OCI-M2 (cell line): Measurements from ENCODE around the gene SH3BP5L.

Experiments
- DNase-seq: peaks from one replicate; lab custom pipeline; 2025; ENCODE audit not compliant: unreplicated experiment; lab: John Stamatoyannopoulos, UW

Gene SH3BP5L

DNA sequence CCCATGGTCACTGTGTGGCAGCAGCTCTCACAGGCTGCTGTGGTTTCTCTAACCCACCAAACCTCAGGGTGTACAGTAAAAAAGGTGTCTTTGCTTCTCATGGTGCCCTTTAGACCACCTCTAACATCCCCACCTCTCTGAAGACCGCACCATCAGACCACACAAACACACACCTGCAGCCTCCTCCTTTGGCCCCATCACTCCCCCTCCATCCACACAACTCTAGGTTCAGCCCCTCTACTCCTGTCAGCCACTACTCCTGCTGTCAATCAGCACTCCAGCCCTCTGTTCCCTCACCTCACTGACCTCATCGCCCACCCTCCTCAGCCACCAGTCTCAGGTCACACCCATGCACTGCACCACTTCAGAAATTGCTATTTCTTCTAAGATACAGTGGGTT is 25.7 kb upstream of the SH3BP5L start:
- no peak for DNase-seq

DNA sequence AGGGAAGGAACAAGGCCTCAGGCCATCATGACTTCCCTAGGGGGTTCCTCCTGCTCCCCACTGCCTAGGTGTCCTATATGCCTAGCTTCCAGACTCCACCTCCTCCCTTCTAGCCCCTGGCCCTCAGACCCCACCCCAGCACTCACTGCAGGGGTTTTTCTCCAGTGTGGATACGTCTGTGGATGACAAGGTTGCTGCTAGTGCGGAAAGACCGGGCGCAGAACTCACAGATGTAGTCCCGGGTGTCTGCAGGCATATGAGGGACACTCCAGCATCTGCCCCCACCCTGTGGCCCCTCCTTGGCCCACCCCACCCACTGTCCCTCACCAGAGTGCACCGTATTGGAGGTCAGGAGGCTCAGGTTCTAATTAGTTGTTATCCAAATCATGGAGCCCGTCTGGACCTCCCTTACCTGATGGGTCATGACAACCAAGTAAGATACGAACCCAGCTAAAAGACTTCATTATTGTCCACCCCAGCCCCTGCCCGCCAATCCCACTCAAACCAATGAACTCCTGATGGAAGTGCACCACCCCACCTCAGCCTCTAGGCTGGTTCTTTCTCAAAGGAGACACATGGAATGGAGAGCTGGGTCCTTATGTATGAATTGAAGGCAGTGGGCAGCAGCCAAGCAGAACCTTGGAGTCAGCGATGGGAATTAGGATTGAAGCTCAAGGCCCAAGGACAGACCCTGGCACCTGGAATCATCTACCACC is 25.0 kb upstream of the SH3BP5L start:
- DNase-seq, result no peak

DNA sequence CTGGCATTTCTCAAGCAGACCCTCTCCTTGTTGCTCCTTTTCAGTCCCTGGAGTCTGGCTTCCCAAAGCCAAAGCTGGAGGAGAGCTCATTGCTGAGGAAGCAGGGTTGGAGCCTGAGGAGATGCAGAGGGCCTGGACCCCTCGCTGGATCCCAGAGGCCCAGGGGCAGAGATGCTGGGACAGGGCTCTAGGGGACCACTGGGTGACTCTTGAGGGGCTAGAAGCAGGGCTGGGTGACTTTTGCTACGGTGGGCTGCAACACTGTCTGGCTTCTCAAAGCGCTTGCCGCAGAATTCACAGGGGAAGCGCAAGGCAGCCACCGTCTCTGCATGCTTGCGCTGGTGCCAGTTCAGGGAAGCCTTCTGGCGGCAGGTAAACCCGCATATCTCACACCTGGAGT is 24.4 kb upstream of the SH3BP5L start:
- DNase-seq, result no peak

DNA sequence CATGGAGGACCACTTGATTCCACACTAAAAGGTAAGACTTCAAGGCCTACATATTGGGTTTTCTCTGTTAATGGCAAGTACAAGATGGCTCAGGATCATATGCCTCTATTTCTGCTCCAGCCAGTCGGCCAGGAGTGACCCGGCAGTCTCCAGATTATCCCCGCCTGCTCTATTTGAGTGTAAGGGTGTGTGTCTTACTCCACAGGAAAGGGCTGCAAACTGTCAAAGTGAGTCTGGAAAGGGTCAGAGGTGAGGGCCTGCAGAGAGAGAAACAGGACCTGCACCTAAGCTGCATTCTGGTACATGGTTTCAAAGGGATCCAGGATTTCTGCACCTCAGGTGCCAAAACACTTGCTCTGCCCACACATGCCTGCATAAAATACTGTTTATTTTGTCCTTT is 23.9 kb upstream of the SH3BP5L start:
- DNase-seq, result no peak

GRCh38 chr1:248849152-248849551 is 23.4 kb upstream of the SH3BP5L start:
- DNase-seq, result no peak

GRCh38 chr1:248848602-248849001 is 22.9 kb upstream of the SH3BP5L start:
- DNase-seq, result no peak

DNA sequence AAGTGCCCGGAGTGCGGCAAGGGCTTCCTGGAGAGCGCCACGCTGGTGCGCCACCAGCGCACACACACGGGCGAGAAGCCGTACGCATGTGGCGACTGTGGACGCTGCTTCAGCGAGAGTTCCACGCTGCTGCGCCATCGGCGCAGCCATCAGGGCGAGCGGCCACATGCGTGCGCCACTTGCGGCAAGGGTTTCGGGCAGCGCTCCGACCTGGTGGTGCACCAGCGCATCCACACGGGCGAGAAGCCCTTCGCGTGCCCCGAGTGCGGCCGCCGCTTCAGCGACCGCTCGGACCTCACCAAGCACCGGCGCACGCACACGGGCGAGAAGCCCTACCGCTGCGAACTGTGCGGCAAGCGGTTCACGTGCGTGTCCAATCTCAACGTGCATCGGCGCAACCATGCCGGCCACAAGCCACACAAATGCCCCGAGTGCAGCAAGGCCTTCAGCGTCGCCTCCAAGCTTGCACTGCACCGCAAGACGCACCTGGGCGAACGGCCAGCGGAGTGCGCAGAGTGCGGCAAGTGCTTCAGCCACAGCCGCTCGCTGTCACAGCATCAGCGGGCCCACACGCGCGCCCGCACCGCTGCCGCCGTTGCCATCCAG is 22.3 kb upstream of the SH3BP5L start:
- DNase-seq, result no peak

GRCh38 chr1:248847181-248847955 is 21.7 kb upstream of the SH3BP5L start:
- no peak for DNase-seq

DNA sequence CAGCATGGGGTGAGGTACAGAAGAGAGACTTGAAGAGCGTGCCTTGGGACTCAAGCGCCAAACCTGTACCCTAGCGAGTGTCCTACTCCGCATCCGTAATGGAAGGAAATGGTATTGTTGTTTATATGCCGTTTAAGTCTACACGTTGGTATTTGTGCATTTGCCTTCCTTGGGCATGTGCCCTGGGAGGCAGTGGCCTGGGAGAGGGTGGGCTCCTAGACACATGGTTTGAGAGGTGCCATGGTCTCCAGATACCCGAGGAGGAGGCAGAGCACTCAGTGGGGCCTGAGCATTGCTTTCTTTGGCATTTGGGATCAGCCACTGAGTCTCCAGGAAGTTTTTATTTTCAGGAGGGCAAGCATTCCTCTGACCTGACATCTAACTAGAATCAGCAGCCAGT is 18.8 kb upstream of the SH3BP5L start:
- no peak for DNase-seq

DNA sequence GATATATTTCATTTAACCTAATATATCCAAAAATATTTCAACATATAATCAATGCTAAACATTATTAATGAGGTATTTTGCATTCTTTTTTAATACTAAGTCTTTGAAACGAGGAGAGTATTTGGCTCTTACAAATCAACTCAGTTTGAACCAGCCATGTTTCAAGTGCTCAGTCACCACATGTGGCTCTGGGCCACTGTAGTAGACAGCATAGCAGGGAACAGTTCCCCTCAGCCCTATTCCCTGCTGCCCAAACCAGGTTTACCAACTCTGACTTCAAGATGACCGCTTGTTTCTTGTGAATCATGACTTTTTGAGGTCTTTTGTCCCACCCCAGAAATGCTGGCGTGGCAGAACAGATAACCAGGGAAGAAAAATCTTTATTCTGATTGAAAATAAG is 18.0 kb upstream of the SH3BP5L start:
- DNase-seq, result no peak

GRCh38 chr1:248842781-248843331 is 17.1 kb upstream of the SH3BP5L start:
- no peak for DNase-seq

DNA sequence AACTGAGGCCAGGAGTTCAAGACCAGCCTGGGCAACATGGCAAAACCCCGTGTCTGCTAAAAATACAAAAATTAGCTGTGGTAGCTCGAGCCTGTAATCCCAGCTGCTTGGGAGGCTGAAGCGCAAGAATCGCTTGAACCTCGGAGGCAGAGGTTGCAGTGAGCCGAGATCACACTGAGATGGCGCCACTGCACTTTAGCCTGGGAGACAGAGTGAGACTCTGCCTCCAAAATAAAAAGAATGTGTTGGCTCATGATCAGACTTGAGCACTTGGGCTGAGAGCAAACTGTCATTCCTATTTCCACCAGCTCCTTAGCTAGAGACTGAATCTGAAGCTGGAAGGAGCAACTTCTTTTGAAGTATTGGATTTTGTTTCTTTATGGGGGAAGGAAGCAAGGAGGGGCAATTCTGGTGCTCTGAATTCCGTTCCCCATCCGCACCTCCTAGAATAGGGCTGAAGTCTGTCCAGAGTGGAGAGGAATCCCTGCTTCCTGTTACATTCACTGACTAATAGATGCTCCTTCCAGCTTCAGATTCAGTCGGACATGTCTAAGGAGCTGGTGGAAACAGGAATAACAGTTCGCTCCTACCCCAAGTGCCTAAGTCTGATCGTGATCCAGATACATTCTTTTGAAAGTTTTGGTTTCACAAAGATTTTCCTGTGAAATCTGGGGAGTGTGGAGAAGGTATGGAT is 16.1 kb upstream of the SH3BP5L start:
- DNase-seq, result no peak

DNA sequence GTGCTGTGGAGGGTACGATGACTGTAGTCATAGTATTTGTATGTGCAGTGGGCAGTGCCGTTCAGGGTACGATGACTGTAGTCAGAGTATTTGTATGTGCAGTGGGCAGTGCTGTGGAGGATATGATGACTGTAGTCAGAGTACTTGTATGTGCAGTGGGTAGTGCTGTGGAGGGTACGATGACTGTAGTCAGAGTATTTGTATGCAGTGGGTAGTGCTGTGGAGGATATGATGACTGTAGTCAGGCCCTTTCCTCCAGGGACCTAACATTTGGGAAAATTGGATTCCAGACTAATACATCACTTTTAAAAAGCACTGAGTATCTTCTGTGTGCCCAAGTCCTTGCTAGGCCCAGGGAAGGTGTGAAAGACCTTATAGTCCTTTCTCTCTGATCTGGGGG is 15.2 kb upstream of the SH3BP5L start:
- DNase-seq, result no peak

GRCh38 chr1:248839168-248839555 is 13.4 kb upstream of the SH3BP5L start:
- DNase-seq, result no peak

DNA sequence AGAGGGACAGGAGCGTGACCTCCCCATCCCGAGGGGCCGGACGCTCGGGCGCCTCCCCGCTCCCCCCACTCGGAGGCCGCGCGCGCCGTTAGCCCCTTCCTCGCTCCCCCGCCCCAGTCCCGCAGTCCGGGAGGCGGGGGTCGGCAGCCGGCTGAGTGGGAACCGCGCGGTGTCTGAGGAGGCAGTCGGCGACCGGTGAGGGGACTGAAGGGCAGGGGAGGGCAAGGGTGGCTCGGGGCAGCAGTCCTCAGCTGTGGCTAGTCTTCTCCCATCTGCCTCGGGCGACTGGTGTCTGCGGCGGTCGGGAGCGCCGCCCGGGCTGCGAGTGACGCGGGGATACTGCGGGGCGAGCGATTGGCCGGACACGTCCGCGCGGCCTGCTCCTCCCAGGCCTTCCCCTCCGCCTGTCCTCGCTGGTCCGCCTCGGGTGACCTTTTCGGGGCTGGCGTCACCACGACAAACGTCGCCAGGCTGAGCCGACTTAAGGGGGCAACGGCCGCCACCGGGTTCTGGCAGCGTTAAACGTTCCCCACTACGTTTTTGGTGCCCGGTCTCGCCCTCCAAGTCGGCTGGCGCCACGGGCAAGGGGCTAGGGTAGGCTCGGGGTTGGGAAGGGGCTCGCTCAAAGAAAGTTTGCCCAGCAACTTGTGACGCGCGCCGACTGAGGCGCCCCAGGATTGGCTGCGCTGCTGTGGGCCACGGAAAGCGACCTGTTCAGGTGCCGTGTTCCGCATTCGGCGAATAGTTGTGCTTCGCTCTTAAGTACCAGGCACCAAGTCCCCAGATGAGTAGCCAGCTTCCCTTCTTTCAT is 12.8 kb upstream of the SH3BP5L start:
- no peak for DNase-seq

GRCh38 chr1:248837781-248838356 is 12.2 kb upstream of the SH3BP5L start, which contains the start of gene ZNF672:
ZNF672 (plus strand) TSS chr1:248838224; CDS start chr1:248847275, 9,051 bp downstream.
- peak; percentile 93 for DNase-seq

DNA sequence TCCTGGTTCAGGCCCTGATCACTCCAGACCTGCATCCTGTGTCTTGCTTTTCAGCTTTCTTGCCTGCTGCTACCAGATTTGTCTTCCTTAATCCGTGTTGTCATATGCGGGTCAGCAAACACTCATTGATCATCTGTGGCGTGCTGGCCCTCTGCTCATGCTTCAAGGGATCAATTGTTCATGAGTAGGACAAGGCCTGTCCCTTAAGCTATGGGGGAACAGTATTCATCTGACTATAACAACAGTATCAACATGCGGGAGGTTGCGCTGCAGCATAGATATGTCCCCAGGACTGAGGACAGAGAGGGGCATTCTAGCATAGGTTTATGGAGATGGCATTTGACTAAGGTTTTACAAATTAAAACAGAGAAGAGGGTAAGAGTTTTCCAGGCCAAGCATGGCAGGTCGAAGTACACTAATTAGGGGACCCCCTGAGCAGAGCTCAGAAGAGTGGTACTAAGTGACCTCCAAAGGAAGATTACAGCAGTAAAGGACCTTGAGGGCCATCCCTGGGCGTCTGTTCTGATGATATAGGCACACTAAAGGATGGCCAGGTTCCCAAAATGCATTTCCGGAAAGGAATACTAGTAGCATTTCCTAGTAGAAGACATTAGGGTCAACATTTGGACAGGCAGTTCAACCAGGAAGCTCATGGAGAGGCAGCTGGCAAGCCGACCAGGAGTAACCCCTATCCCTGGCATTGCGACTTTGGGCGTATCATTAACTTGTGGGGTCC is 11.5 kb upstream of the SH3BP5L start:
- no peak for DNase-seq

- no peak for DNase-seq
Observed at GRCh38 chr1:248834343-248834940, 8.7 kb upstream of the SH3BP5L start.

GRCh38 chr1:248831842-248832241 is 6.1 kb upstream of the SH3BP5L start:
- DNase-seq, result no peak
